IMR-90 (cell line): ENCODE measurements around the gene LDHD. TPM values are rescaled to one million over a fixed set of nuclear protein-coding genes. Genes with fewer than 3 reads are reported as not detected.
"Not testable (repeated sequence)": the region's sequence is repeated elsewhere in the genome, so short reads cannot be mapped to it uniquely, and the experiment has no call there.

Experiments
- ATAC-seq: fragments of 200-7000 bp; cut with Tn5 transposase; 2 replicates; pipeline ENCODE4 v1.9.1; 2020; ENCODE audit warnings: low read depth, mild to moderate bottlenecking, moderate library complexity
- BruUV-seq: library from RNA; stranded (reverse); fragments of 400-500 nt; replicated peaks from 2 replicates; lab custom pipeline; 2021; lab: Mats Ljungman, UMichigan
- CTCF ChIA-PET: fragments of 300-600 bp; formaldehyde crosslinking; extraction: SDS; loops from one replicate; lab custom pipeline; 2021; ENCODE audit warnings: antibody characterized with exemption; lab: Yijun Ruan, JAX
- POLR2A ChIA-PET: fragments of 300-600 bp; sonication (Branson Sonifier 250); formaldehyde crosslinking; loops from one replicate; lab custom pipeline; 2022; ENCODE audit warnings: antibody characterized with exemption; ENCODE audit not compliant: unreplicated experiment; lab: Charles Lee
- DNase-seq: peaks from one replicate; pipeline ENCODE4 v3.0.0; 2013
- H2AFZ ChIP-seq: replicated peaks from 2 replicates; pipeline ENCODE3; 2013; ENCODE audit warnings: low read length, mild to moderate bottlenecking; ENCODE audit not compliant: poor library complexity
- H2AK5ac ChIP-seq: 2 replicates; pipeline ENCODE4 v1.6.1; 2013; ENCODE audit warnings: low read depth, low read length, inconsistent platforms
- H2AK9ac ChIP-seq: replicated peaks from 2 replicates; pipeline ENCODE3; 2013; ENCODE audit warnings: mild to moderate bottlenecking, low read depth, low read length, moderate library complexity; ENCODE audit not compliant: poor library complexity
- H2BK120ac ChIP-seq: 2 replicates; pipeline ENCODE4 v1.6.1; 2013; ENCODE audit warnings: low read depth, low read length, inconsistent platforms
- H2BK15ac ChIP-seq: 3 replicates; pipeline ENCODE4 v1.6.1; 2013; ENCODE audit warnings: low read depth, low read length, inconsistent platforms
- H2BK20ac ChIP-seq: 2 replicates; pipeline ENCODE4 v1.6.1; 2013; ENCODE audit warnings: low read depth, mild to moderate bottlenecking, inconsistent platforms, low read length, moderate library complexity
- H2BK5ac ChIP-seq: 2 replicates; pipeline ENCODE4 v1.6.1; 2013; ENCODE audit warnings: mild to moderate bottlenecking, low read depth, low read length, inconsistent platforms; ENCODE audit not compliant: poor library complexity, severe bottlenecking
- H3K14ac ChIP-seq: replicated peaks from 2 replicates; pipeline ENCODE4 v1.6.1; 2013; ENCODE audit warnings: low read depth, low read length, inconsistent platforms
- H3K18ac ChIP-seq: 2 replicates; pipeline ENCODE4 v1.6.1; 2013; ENCODE audit warnings: low read depth, low read length, control low read depth
- H3K23ac ChIP-seq: 2 replicates; pipeline ENCODE4 v1.6.1; 2013; ENCODE audit warnings: low read depth, low read length, inconsistent platforms
- H3K27ac ChIP-seq: 2 replicates; pipeline ENCODE4 v1.5.1; 2013; ENCODE audit warnings: mild to moderate bottlenecking, control low read depth, low read length; ENCODE audit not compliant: insufficient read depth
- H3K27me3 ChIP-seq: 2 replicates; pipeline ENCODE4 v1.6.1; 2013; ENCODE audit warnings: low read length; ENCODE audit not compliant: control insufficient read depth, insufficient read depth
- H3K36me3 ChIP-seq: 2 replicates; pipeline ENCODE4 v1.6.1; 2013; ENCODE audit warnings: low read length, mixed read lengths; ENCODE audit not compliant: control insufficient read depth, insufficient read depth
- H3K4ac ChIP-seq: 2 replicates; pipeline ENCODE4 v1.6.1; 2013; ENCODE audit warnings: low read depth, low read length, inconsistent platforms
- H3K4me1 ChIP-seq: 2 replicates; pipeline ENCODE4 v1.6.1; 2013; ENCODE audit warnings: low read length, mixed read lengths; ENCODE audit not compliant: control insufficient read depth, insufficient read depth
- H3K4me2 ChIP-seq: 2 replicates; pipeline ENCODE4 v1.6.1; 2013; ENCODE audit warnings: low read depth, mild to moderate bottlenecking, control low read depth, low read length, moderate library complexity
- H3K4me3 ChIP-seq: 2 replicates; pipeline ENCODE4 v1.5.1; 2013; ENCODE audit warnings: low read depth, mild to moderate bottlenecking, control low read depth, low read length, moderate library complexity; ENCODE audit not compliant: insufficient read depth
- H3K56ac ChIP-seq: 2 replicates; pipeline ENCODE4 v1.6.1; 2013; ENCODE audit warnings: low read length, inconsistent platforms; ENCODE audit not compliant: insufficient read depth; ENCODE audit errors: extremely low read depth
- H3K79me1 ChIP-seq, 2 experiments: 2 replicates each; pipeline ENCODE4 v1.6.1; 2013; ENCODE audit warnings: low read length in 2 of 2, inconsistent platforms in 1 of 2, low read depth in 1 of 2
- H3K9ac ChIP-seq: 2 replicates; pipeline ENCODE4 v1.6.1; 2013; ENCODE audit warnings: low read depth, low read length, control low read depth
- H3K9me1 ChIP-seq: 2 replicates; pipeline ENCODE4 v1.6.1; 2013; ENCODE audit warnings: low read length, inconsistent platforms; ENCODE audit not compliant: insufficient read depth
- H3K9me3 ChIP-seq: 2 replicates; pipeline ENCODE4 v1.6.1; 2013; ENCODE audit warnings: low read length; ENCODE audit not compliant: control insufficient read depth, insufficient read depth
- H4K20me1 ChIP-seq: 2 replicates; pipeline ENCODE4 v1.6.1; 2013; ENCODE audit warnings: low read length, inconsistent platforms; ENCODE audit not compliant: insufficient read depth
- H4K5ac ChIP-seq: 2 replicates; pipeline ENCODE4 v1.6.1; 2013; ENCODE audit warnings: mild to moderate bottlenecking, low read depth, low read length, control low read depth
- H4K8ac ChIP-seq, 2 experiments: 2 replicates each; pipeline ENCODE4 v1.6.1; 2013; ENCODE audit warnings: low read depth in 2 of 2, low read length in 2 of 2, control low read depth in 1 of 2, inconsistent platforms in 1 of 2
- H4K91ac ChIP-seq: 2 replicates; pipeline ENCODE4 v1.6.1; 2013; ENCODE audit warnings: low read depth, low read length, inconsistent platforms; ENCODE audit not compliant: insufficient read depth
- MAZ ChIP-seq: IDR thresholded peaks from 2 replicates; pipeline ENCODE4 v1.6.1; 2012; ENCODE audit warnings: low read depth, mild to moderate bottlenecking, low read length, improper control_type of control experiment, moderate library complexity, borderline replicate concordance
- MXI1 ChIP-seq: IDR thresholded peaks from 2 replicates; pipeline ENCODE4 v1.6.1; 2012; ENCODE audit warnings: low read depth, mild to moderate bottlenecking, low read length, moderate library complexity, borderline replicate concordance
- POLR2A ChIP-seq: IDR thresholded peaks from 2 replicates; pipeline ENCODE4 v1.6.1; 2012; ENCODE audit warnings: mild to moderate bottlenecking, low read depth, low read length
- SMC3 ChIP-seq: fragments of 150-350 bp; IDR thresholded peaks from 2 replicates; pipeline ENCODE4 v1.6.1; 2016; ENCODE audit warnings: low read depth, mild to moderate bottlenecking, antibody characterized with exemption, low read length, moderate library complexity
- WGBS, 2 experiments: methylation state at CpG; one replicate each; pipeline versions ENCODE4 v1.1.5 to v1.1.7; 2013; ENCODE audit warnings: missing lambda C conversion rate in 2 of 2; ENCODE audit not compliant: insufficient read length in 1 of 2; ENCODE audit errors: extremely low coverage in 2 of 2; 5-methylcytosine and 5-hydroxymethylcytosine counted together
- dilution Hi-C: fragments of 300-500 bp; cut with HindIII; formaldehyde crosslinking; loops from one replicate; pipeline ENCODE4 v1.14.3; 2018; ENCODE audit warnings: low sequenced_read_pairs; ENCODE audit not compliant: unreplicated experiment
- in situ Hi-C: fragments of 300-500 bp; cut with MboI; formaldehyde crosslinking; loops from 3 replicates; pipeline ENCODE4 v1.14.3; 2019; ENCODE audit warnings: low sequenced_read_pairs, inconsistent platforms, mixed read lengths
- intact Hi-C: fragments of 100-400 bp; cut with micrococcal nuclease; formaldehyde crosslinking; loops from 2 replicates; pipeline ENCODE4 v1.10.0; 2022
- polyA plus RNA-seq, 3 experiments: library from polyadenylated mRNA; depleted of rRNA; stranded (reverse); fragments of >200 nt; gene quantifications; 2 replicates each; pipeline ENCODE4 v1.2.3, GENCODE V29; 2012; ENCODE audit warnings: low replicate concordance in 1 of 3
- total RNA-seq: library from RNA; depleted of rRNA; stranded (reverse); fragments of >200 nt; gene quantifications from 2 replicates; pipeline ENCODE4 v1.2.3, GENCODE V29; 2012

LDHD gene
- total and polyA plus RNA-seq, 2 of the 4 experiments (the other 2 are of a cell fraction), result under 0.01 to 0.26 TPM

DNA sequence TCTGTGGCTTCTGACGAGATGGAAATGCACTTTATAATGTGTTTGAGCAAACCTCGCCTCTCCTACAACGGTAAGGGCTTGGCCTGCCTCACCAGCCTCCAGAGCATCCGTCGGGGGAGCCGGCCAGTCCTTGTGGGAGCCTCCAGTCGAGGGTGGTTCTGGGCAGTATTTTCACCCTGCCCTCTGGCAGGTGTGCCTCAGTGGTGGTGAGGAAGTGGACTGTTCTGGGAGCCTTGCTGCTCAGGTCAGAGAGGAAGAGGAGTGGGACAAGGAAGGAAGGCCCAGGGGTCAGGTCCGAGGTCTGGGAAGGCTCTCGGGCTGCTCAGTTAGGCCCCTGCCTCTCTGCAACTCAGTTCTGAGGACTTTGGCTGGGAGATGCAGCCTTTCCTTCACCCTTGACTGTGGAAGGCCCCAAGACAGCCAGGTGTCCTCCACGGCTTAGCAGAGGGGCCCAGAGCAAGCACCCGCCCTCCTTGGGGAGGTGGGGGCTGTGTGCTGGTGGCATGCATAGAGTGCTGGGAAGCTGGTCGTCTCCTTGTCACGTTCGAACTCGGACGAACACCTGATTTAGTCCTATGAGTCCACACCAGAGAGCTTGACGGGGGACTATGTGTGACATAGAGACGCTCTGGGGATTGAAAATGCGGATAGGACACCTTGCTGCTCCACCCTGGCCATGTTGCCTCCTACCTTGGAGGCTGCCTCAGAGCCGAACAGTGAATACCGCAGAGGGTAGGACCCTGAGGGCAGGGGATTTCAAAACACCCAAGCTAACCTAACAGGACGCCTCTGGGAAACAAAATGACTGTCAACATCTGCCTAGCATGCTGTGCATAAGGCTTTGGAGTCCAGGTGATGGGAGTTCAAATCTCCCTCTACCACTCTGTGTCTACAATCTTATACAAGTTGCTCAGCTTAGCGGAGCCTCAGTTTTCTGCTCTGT is 22.7 kb downstream of the LDHD start (continued):
- no peak for TF ChIP-seq SMC3

DNA sequence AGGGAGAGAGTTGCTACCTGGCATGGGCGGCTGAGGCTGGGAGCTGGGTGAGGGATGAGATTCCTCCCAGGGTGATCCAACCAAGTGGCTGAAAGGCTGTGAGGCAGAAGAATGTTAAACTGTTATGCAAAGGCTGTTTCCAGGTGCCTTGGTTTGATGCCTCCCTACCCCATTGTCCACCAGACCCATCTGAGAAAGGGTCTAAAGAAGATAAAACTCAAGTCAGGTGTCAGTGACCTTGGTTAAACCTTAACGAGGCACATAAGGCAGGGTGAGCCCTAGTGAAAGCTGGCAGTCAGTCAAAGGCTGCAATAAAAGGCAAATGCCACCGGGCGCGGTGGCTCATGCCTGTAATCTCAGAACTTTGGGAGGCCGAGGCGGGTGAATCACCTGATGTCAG is 23.8 kb downstream of the LDHD start:
- Histone ChIP-seq H3K4me3 (no peak overlapping the region), H3K27me3 (no peaks in the 10 kb centered on the region), H2AK9ac (no peak overlapping the region), H3K56ac (no peak overlapping the region), H4K20me1 (peaks cover 9% of the 10 kb centered on the region; the same call in 1 of the 2 replicates), H2AFZ (no peak overlapping the region), H3K18ac (no peak overlapping the region), H3K9ac (no peak overlapping the region), H3K23ac (no peak overlapping the region), H2AK5ac (no peak overlapping the region; the same call in 1 of the 2 replicates), H4K5ac (no peak overlapping the region), H3K4me1 (peaks cover 3% of the 10 kb centered on the region), H3K27ac (no peak overlapping the region), H2BK15ac (no peak overlapping the region), H2BK20ac (no peak overlapping the region), H3K36me3 (peaks cover 19% of the 10 kb centered on the region), H4K91ac (no peak overlapping the region), H3K14ac (no peak overlapping the region), H3K79me1 (peaks cover 32 to 60% of the 10 kb centered on the region in 2 experiments), H3K9me3 (no peaks in the 10 kb centered on the region), H3K9me1 (peaks cover 13% of the 10 kb centered on the region), H3K4me2 (no peak overlapping the region), H2BK5ac (no peak overlapping the region), H2BK120ac (no peak overlapping the region), H3K4ac (peak overlapping the region; percentile 6; the same call in 1 of the 2 replicates), H4K8ac (no peak overlapping the region)
- 76% methylated on average over 5 of the region's 7 CpGs; no CpG with 5 or more reads in 1 of the 2 experiments for WGBS, 2 experiments
- ChIA-PET POLR2A (no interaction called here), CTCF (no interaction called here)
- BruUV-seq, result no TSS peak
- intact Hi-C loops (no loop called here), in situ Hi-C loops (no loop called here), dilution Hi-C loops (no loop called here)
- ATAC-seq, result no peak
- no peak for DNase-seq
- TF ChIP-seq MAZ (no peak), POLR2A (no peak), MXI1 (no peak)

DNA sequence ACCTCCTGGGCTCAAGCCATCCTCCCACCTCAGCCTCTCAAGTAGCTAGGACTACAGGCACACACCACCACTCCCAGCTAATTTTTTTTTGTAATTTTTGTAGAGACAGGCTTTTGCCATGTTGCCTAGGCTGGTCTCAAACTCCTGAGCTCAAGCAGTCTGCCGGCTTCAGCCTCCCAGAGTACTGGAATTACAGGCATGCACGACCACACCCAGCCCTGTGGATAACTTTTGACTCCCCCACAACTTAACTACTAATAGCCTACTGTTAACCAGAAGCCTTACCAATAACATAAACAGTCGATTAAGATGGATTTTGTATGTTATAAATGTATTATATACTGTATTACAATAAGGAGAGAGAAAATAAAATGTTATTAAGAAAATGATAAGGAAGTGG is 25.0 kb downstream of the LDHD start:
- H4K8ac ChIP-seq, H3K18ac ChIP-seq, H3K4me3 ChIP-seq, H4K5ac ChIP-seq, H2AK9ac ChIP-seq, H3K9me3 ChIP-seq, H3K56ac ChIP-seq, H2BK5ac ChIP-seq, CTCF ChIA-PET, H3K23ac ChIP-seq, DNase-seq, BruUV-seq, H4K91ac ChIP-seq, H2BK20ac ChIP-seq, H2BK15ac ChIP-seq, H3K14ac ChIP-seq, H2AK5ac ChIP-seq, dilution Hi-C loops, in situ Hi-C loops, H3K27me3 ChIP-seq, intact Hi-C loops, ATAC-seq, H2BK120ac ChIP-seq, H3K9ac ChIP-seq, POLR2A ChIA-PET, H3K4ac ChIP-seq, H2AFZ ChIP-seq, H3K4me2 ChIP-seq, H3K27ac ChIP-seq: not testable (repeated sequence)
- Histone ChIP-seq H3K79me1 (peaks cover 32 to 71% of the 10 kb centered on the region in 2 experiments), H3K9me1 (peaks cover 24% of the 10 kb centered on the region), H3K4me1 (peaks cover 12% of the 10 kb centered on the region), H3K36me3 (peaks cover 19% of the 10 kb centered on the region), H4K20me1 (peaks cover 19% of the 10 kb centered on the region)
- no CpG with 5 or more reads among the region's 3 CpGs for WGBS, 2 experiments
